HepG2 (cell line): ENCODE measurements around the gene SMAD7. TPM values are rescaled to one million over a fixed set of nuclear protein-coding genes. Genes with fewer than 3 reads are reported as not detected.

Experiments used
- ATAC-seq: fragments of 200-7000 bp; cut with Tn5 transposase; 3 replicates; pipeline ENCODE4 v1.9.1; 2020; ENCODE audit warnings: mild to moderate bottlenecking, moderate library complexity
- BruUV-seq: library from RNA; stranded (reverse); fragments of 400-500 nt; replicated peaks from 2 replicates; lab custom pipeline; 2021; lab: Mats Ljungman, UMichigan
- CTCF ChIA-PET: fragments of 300-600 bp; formaldehyde crosslinking; extraction: SDS; loops from one replicate; lab custom pipeline; 2021; ENCODE audit warnings: low total read pairs, inconsistent platforms, low intra/inter-chr PET ratio; lab: Yijun Ruan, JAX
- POLR2A ChIA-PET: fragments of 350-600 bp; sonication (Branson Sonifier 250); formaldehyde crosslinking; loops from one replicate; lab custom pipeline; 2020; ENCODE audit warnings: antibody characterized with exemption, inconsistent platforms; lab: Yijun Ruan, JAX
- DNase-seq: peaks from one replicate; pipeline ENCODE4 v3.0.0-alpha.2; 2015; ENCODE audit warnings: low spot score
- FAIRE-seq: peaks from 3 replicates; lab custom pipeline; 2011; peaks lifted over from hg19 to GRCh38; lab: Jason Lieb, UNC
- H2AFZ ChIP-seq: one replicate; pipeline ENCODE4 v1.6.1; 2011; ENCODE audit warnings: low read length, inconsistent platforms
- H3K27ac ChIP-seq: fragments of 300-600 bp; 3 replicates; pipeline ENCODE4 v1.8.0; 2011; ENCODE audit warnings: mixed run types, mild to moderate bottlenecking, mixed read lengths, low read length, inconsistent platforms; ENCODE audit not compliant: insufficient read depth; ENCODE audit errors: extremely low read length
- H3K27me3 ChIP-seq, 2 experiments: fragments of 200-600 bp in 1 of 2; 2 replicates in 1 of 2; 3 replicates in 1 of 2; pipeline versions ENCODE4 v1.6.0 to v1.8.0; 2011; ENCODE audit warnings: low read length in 2 of 2, mild to moderate bottlenecking in 2 of 2, moderate library complexity in 2 of 2, inconsistent platforms in 1 of 2; ENCODE audit not compliant: insufficient read depth in 2 of 2, control insufficient read depth in 1 of 2
- H3K36me3 ChIP-seq, 2 experiments: fragments of 200-600 bp in 1 of 2; replicated peaks in 1 of 2; 2 replicates in 1 of 2; 3 replicates in 1 of 2; pipeline versions ENCODE4 v1.5.1 to v1.8.0; 2011; ENCODE audit warnings: low read length in 2 of 2, inconsistent platforms in 1 of 2; ENCODE audit not compliant: insufficient read depth in 2 of 2, control insufficient read depth in 1 of 2
- H3K4me1 ChIP-seq: 2 replicates; pipeline ENCODE4 v1.5.1; 2012; ENCODE audit warnings: low read length, inconsistent platforms; ENCODE audit not compliant: insufficient read depth
- H3K4me2 ChIP-seq: 2 replicates; pipeline ENCODE4 v1.6.0; 2011; ENCODE audit warnings: low read depth, low read length, inconsistent platforms
- H3K4me3 ChIP-seq, 3 experiments: fragments of 200-600 bp in 1 of 3; sonication (generic), shearing (Covaris generic) in 1 of 3; replicated peaks in 1 of 3; 2 replicates each; pipeline ENCODE4 v1.5.1; 2011 to 2016; ENCODE audit warnings: low read length in 3 of 3, inconsistent platforms in 2 of 3, low read depth in 2 of 3, mild to moderate bottlenecking in 2 of 3, control low read depth in 1 of 3, mixed read lengths in 1 of 3; ENCODE audit not compliant: insufficient read depth in 1 of 3
- H3K79me2 ChIP-seq: one replicate; pipeline ENCODE4 v1.6.1; 2011; ENCODE audit warnings: low read length, inconsistent platforms; ENCODE audit not compliant: insufficient read depth
- H3K9ac ChIP-seq: 2 replicates; pipeline ENCODE4 v1.6.0; 2011; ENCODE audit warnings: mild to moderate bottlenecking, low read depth, low read length, inconsistent platforms; ENCODE audit not compliant: insufficient read depth
- H3K9me3 ChIP-seq: 2 replicates; pipeline ENCODE4 v1.5.1; 2012; ENCODE audit warnings: mild to moderate bottlenecking, low read length
- H4K20me1 ChIP-seq: 2 replicates; pipeline ENCODE4 v1.6.0; 2011; ENCODE audit warnings: inconsistent platforms, mild to moderate bottlenecking, low read length, moderate library complexity; ENCODE audit not compliant: insufficient read depth
- GABPB1 ChIP-seq: IDR thresholded peaks from 2 replicates; pipeline ENCODE4 v1.6.1; 2016; ENCODE audit warnings: mild to moderate bottlenecking, missing genetic modification reagents, moderate library complexity, missing compliant biosample characterization
- IRX3 ChIP-seq: sonication (generic); formaldehyde crosslinking; IDR thresholded peaks from 2 replicates; pipeline ENCODE4 v1.8.1; 2023; ENCODE audit warnings: mild to moderate bottlenecking, low read depth, missing genetic modification reagents, borderline replicate concordance
- KDM3A ChIP-seq: IDR thresholded peaks from 2 replicates; pipeline ENCODE4 v1.6.1; 2018; ENCODE audit warnings: low read depth, missing compliant biosample characterization
- MLX ChIP-seq: IDR thresholded peaks from 2 replicates; pipeline ENCODE4 v1.6.1; 2016
- NR2F6 ChIP-seq, 2 experiments: IDR thresholded peaks; 2 replicates each; pipeline ENCODE4 v1.6.1; 2016; ENCODE audit warnings: antibody characterized with exemption in 1 of 2, mild to moderate bottlenecking in 1 of 2
- ZBTB43 ChIP-seq: sonication (generic); formaldehyde crosslinking; conservative IDR thresholded peaks from 2 replicates; pipeline ENCODE4 v1.4.0; 2020; ENCODE audit warnings: missing genetic modification reagents
- ZHX2 ChIP-seq, 2 experiments: sonication (generic) in 1 of 2; formaldehyde crosslinking in 1 of 2; IDR thresholded peaks; 2 replicates each; pipeline versions ENCODE4 v1.6.1 to v1.9.0; 2014 to 2022; ENCODE audit warnings: antibody characterized with exemption in 1 of 2, borderline replicate concordance in 1 of 2, inconsistent platforms in 1 of 2, low read depth in 1 of 2, missing genetic modification reagents in 1 of 2
- ZMAT5 ChIP-seq: sonication (generic); formaldehyde crosslinking; IDR thresholded peaks from 2 replicates; pipeline ENCODE4 v1.5.0; 2020; ENCODE audit warnings: mild to moderate bottlenecking, low read depth, missing genetic modification reagents, borderline replicate concordance
- ZNF563 ChIP-seq: sonication (generic); formaldehyde crosslinking; IDR thresholded peaks from 2 replicates; pipeline ENCODE4 v1.8.0; 2022; ENCODE audit warnings: mild to moderate bottlenecking, moderate library complexity, missing genetic modification reagents
- ZNF564 ChIP-seq: sonication (generic); formaldehyde crosslinking; IDR thresholded peaks from 2 replicates; pipeline ENCODE4 v1.8.1; 2023; ENCODE audit warnings: mild to moderate bottlenecking, missing genetic modification reagents
- ZNF607 ChIP-seq: sonication (generic); formaldehyde crosslinking; IDR thresholded peaks from 2 replicates; pipeline ENCODE4 v1.5.1; 2020; ENCODE audit warnings: missing genetic modification reagents, mild to moderate bottlenecking, borderline replicate concordance
- ZNF891 ChIP-seq: sonication (generic); formaldehyde crosslinking; IDR thresholded peaks from 2 replicates; pipeline ENCODE4 v1.5.0; 2020; ENCODE audit warnings: mild to moderate bottlenecking, missing genetic modification reagents
- WGBS: methylation state at CpG from one replicate; pipeline ENCODE4 v1.1.6; 2017; ENCODE audit warnings: low lambda C conversion rate; 5-methylcytosine and 5-hydroxymethylcytosine counted together
- in situ Hi-C: cut with HindIII; loops from 2 replicates; pipeline ENCODE4 v1.10.0; 2017; ENCODE audit warnings: low pct_unique_long_range_greater_than_20kb; ENCODE audit not compliant: extremely low pct_ligation_motif_present
- intact Hi-C: fragments of 100-400 bp; cut with micrococcal nuclease; formaldehyde crosslinking; loops from one replicate; pipeline ENCODE4 v1.10.0; 2022; ENCODE audit not compliant: unreplicated experiment
- polyA plus RNA-seq, 8 experiments: library from polyadenylated mRNA; depleted of rRNA in 3 of 8; stranded (reverse) in 7 of 8; unstranded in 1 of 8; fragments of >200 nt; fragmentation: Illumina TruSeq in 4 of 8; extraction: Trizol in 4 of 8; gene quantifications; 2 replicates each; pipeline versions ENCODE4 v1.2.1 to v1.2.3, GENCODE V29; 2011 to 2016; ENCODE audit warnings: low read depth in 4 of 8, missing spikeins in 1 of 8, mixed read lengths in 1 of 8; ENCODE audit not compliant: insufficient read depth in 1 of 8
- total RNA-seq, 5 experiments: library from RNA; depleted of rRNA; stranded (reverse); fragments of >200 nt; fragmentation: Illumina TruSeq; extraction: Trizol; gene quantifications; 2 replicates each; pipeline ENCODE4 v1.2.3, GENCODE V29; 2016; ENCODE audit warnings: low read depth in 1 of 5

SMAD7 gene
- total and polyA plus RNA-seq, 2 of the 13 experiments (the other 11 are each of a cell fraction or from before 2014, with no cell fraction given) = 17.4 to 24.7 TPM

- TF ChIP-seq ZNF891 (CRISPR knock-in tag) = no peak
- TF ChIP-seq IRX3 (CRISPR knock-in tag) = no peak
- no peak for TF ChIP-seq ZMAT5 (CRISPR knock-in tag)
- TF ChIP-seq, all 625 proteins: peak for 79
Measured at GRCh38 chr18:48979944-48980890, 29.5 kb upstream of the SMAD7 start (continued).

- no peak overlapping the region for H3K4me3 ChIP-seq
- FAIRE-seq (no peak), DNase-seq (no peak), ATAC-seq (no peak)
- H3K9ac ChIP-seq = no peak overlapping the region
- no peaks in the 10 kb centered on the region for H3K36me3 ChIP-seq
- no peaks in the 10 kb centered on the region for H3K9me3 ChIP-seq
- H3K27me3 ChIP-seq = peaks cover 2 to 18% of the 10 kb centered on the region in 2 experiments
- no peaks in the 10 kb centered on the region for H3K79me2 ChIP-seq
- no peaks in the 10 kb centered on the region for H4K20me1 ChIP-seq
- 84% methylated on average over 6 of the region's 9 CpGs for WGBS
- in situ Hi-C loops = no loop called here
- no peak overlapping the region for H2AFZ ChIP-seq
- intact Hi-C loops = no loop called here
- H3K27ac ChIP-seq = no peak overlapping the region
- no TSS peak for BruUV-seq
- H3K4me1 ChIP-seq = peaks cover 63% of the 10 kb centered on the region
- H3K4me2 ChIP-seq = no peak overlapping the region
- ChIA-PET CTCF (no interaction called here), POLR2A (no interaction called here)
- TF ChIP-seq ZHX2 (IDR thresholded peaks at IDR 0.05; ENCODE audit: low read depth) = no peak
- TF ChIP-seq ZHX2 (CRISPR knock-in tag; IDR thresholded peaks at IDR 0.05; ENCODE audit: borderline replicate concordance) = no peak
- no peak for TF ChIP-seq NR2F6 (IDR thresholded peaks at IDR 0.05)
- no peak for TF ChIP-seq NR2F6 (CRISPR knock-in tag; IDR thresholded peaks at IDR 0.05)
- TF ChIP-seq ZNF563 (CRISPR knock-in tag) = no peak
- TF ChIP-seq MLX (CRISPR knock-in tag) = no peak
- no peak for TF ChIP-seq GABPB1 (CRISPR knock-in tag)
- TF ChIP-seq KDM3A (CRISPR knock-in tag) = no peak
- no peak for TF ChIP-seq ZNF607
- no peak for TF ChIP-seq ZBTB43 (CRISPR knock-in tag)
- no peak for TF ChIP-seq ZNF564
Measured at GRCh38 chr18:48977914-48978313, 27.1 kb upstream of the SMAD7 start.
